ENCODE measurements around the gene PNP. TPM values are rescaled to one million over a fixed set of nuclear protein-coding genes. Genes with fewer than 3 reads are reported as not detected.
A peak's percentile ranks its signal among the peaks of the same experiment; 100 is the strongest.

PNP gene
- total RNA-seq (100 to 1,000 TPM in 1 of 2 donors, 10 to 100 TPM in 1; 79.8 to 127 TPM), total RNA-seq (130 to 367 reads per million in 2 donors)

DNA sequence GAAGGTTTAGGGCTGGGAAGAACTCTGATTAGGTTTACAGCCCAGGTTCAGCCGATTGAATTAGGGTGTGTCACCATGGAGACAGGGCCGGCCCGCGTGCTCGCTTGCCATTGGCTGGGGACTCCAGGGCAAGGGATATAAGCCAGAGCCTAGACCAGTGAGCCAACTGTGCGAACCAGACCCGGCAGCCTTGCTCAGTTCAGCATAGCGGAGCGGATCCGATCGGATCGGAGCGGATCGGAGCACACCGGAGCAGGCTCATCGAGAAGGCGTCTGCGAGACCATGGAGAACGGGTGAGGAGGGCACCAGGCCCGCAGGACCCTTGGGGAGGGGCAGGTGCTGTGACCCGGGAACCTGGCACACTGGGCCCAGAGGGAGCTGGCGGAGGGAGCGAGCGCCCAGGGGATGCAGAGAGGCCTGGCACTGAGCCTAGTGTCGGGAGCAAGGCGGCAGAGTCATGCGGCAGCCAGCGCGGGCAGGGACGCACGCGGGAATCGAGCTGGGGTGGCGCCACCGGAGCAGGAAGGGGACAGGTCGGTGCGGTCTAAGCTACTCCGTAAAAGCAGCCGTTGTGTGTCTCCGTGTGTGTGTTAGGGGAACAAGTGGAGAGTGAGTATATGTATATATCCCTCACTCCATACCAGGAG, at the start of gene PNP:
TSS of gene PNP (plus strand) at position 165 of the 648 bp plus-strand sequence. CDS start at position 284, 119 bp downstream.
- ATAC-seq (peak; percentile 94), DNase-seq (peak; percentile 71 to 84 (median 81))
- Mint-ChIP-seq H3K4me1 (peaks cover 50% of the 10 kb centered on the region), H3K27me3 (no peaks in the 10 kb centered on the region), H3K27ac (peak within 1 kb of the TSS; percentile 97), H3K36me3 (ENCODE audit: low read depth) (peaks cover 12% of the 10 kb centered on the region), H3K4me3 (peak within 1 kb of the TSS; percentile 100)
- H3K9me3 ChIP-seq (ENCODE audit: control insufficient read depth, low read length, poor library complexity, severe bottlenecking), result no peaks in the 10 kb centered on the region

DNA sequence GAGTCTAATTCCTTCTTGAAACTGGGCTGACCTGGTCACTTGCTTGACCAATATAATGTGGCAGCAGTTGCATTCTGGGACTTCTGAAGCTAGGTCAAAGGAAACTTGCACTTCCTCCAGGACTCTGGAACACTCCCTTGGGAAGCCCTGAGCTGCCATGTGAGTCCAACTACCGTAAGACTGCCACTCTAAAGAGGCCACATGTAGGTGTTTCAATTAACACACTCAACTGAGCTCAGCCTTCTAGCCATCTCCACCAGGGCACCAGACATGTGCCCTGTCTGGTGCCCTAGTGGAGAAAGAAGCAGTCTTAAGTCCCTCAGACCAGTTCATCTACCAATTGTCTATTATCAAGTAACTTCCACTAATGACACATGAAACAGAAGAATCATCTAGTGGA, 49.8 kb upstream of the PNP start:
- H3K27ac Mint-ChIP-seq, result no peak overlapping the region
- DNase-seq (no peak), ATAC-seq (no peak)
- H3K36me3 Mint-ChIP-seq (ENCODE audit: low read depth), result peaks cover 2% of the 10 kb centered on the region
- H3K4me1 Mint-ChIP-seq, result peaks cover 10% of the 10 kb centered on the region
- H3K4me3 Mint-ChIP-seq, result no peak overlapping the region
- no peaks in the 10 kb centered on the region for H3K9me3 ChIP-seq (ENCODE audit: control insufficient read depth, low read length, poor library complexity, severe bottlenecking)
- no peaks in the 10 kb centered on the region for H3K27me3 Mint-ChIP-seq

GRCh38 chr14:20421267-20421666, 47.9 kb upstream of the PNP start:
- no peak overlapping the region for H3K4me3 Mint-ChIP-seq
- peaks cover 2% of the 10 kb centered on the region for H3K4me1 Mint-ChIP-seq
- DNase-seq, result no peak

DNA sequence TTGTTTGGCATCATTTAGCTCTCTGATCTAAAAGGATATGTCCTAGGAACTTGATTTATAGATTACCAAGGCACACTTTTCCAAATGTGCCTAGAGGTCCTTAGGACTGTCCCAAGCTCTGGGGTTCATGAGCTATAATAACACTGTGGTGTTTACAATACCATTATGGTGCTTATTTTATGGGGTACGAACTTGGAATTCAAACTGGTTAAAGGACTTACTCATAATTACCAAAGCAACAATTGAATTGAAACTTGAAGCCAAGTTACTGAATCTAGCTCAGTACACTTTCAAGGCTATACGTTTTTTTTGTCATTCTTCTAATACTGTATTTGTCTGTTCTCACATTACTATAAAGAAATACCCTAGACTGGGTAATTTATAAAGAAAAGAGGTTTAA, 46.3 kb upstream of the PNP start:
- DNase-seq (no peak), ATAC-seq (no peak)
- Mint-ChIP-seq H3K36me3 (ENCODE audit: low read depth) (peaks cover 2% of the 10 kb centered on the region), H3K27ac (no peak overlapping the region), H3K27me3 (no peaks in the 10 kb centered on the region), H3K4me1 (peaks cover 8% of the 10 kb centered on the region), H3K4me3 (no peak overlapping the region)
- no peaks in the 10 kb centered on the region for H3K9me3 ChIP-seq (ENCODE audit: control insufficient read depth, low read length, poor library complexity, severe bottlenecking)

More at GRCh38 chr14:20421267-20421666, 47.9 kb upstream of the PNP start:
- ATAC-seq, result no peak
- no peaks in the 10 kb centered on the region for H3K27me3 Mint-ChIP-seq
- peaks cover 2% of the 10 kb centered on the region for H3K36me3 Mint-ChIP-seq (ENCODE audit: low read depth)
- H3K9me3 ChIP-seq (ENCODE audit: control insufficient read depth, low read length, poor library complexity, severe bottlenecking), result no peaks in the 10 kb centered on the region
- no peak overlapping the region for H3K27ac Mint-ChIP-seq

- peaks cover 11% of the 10 kb centered on the region for H3K4me1 Mint-ChIP-seq
- H3K36me3 Mint-ChIP-seq (ENCODE audit: low read depth), result no peaks in the 10 kb centered on the region
- H3K4me3 Mint-ChIP-seq, result no peak overlapping the region
- no peak overlapping the region for H3K27ac Mint-ChIP-seq
- no peak for ATAC-seq
- H3K9me3 ChIP-seq (ENCODE audit: control insufficient read depth, low read length, poor library complexity, severe bottlenecking), result no peaks in the 10 kb centered on the region
- no peak for DNase-seq
- H3K27me3 Mint-ChIP-seq, result no peaks in the 10 kb centered on the region
Measured at GRCh38 chr14:20424851-20425250, 44.4 kb upstream of the PNP start.

GRCh38 chr14:20427231-20428009, 41.8 kb upstream of the PNP start:
- peak; percentile 35 for ATAC-seq
- DNase-seq, result no peak
- Mint-ChIP-seq H3K27me3 (no peaks in the 10 kb centered on the region), H3K4me1 (peaks cover 11% of the 10 kb centered on the region), H3K4me3 (no peak overlapping the region), H3K36me3 (ENCODE audit: low read depth) (no peaks in the 10 kb centered on the region), H3K27ac (peak overlapping the region; percentile 16)
- no peaks in the 10 kb centered on the region for H3K9me3 ChIP-seq (ENCODE audit: control insufficient read depth, low read length, poor library complexity, severe bottlenecking)

GRCh38 chr14:20428010-20428365, 41.2 kb upstream of the PNP start:
- no peaks in the 10 kb centered on the region for H3K9me3 ChIP-seq (ENCODE audit: control insufficient read depth, low read length, poor library complexity, severe bottlenecking)
- Mint-ChIP-seq H3K36me3 (ENCODE audit: low read depth) (no peaks in the 10 kb centered on the region), H3K4me1 (peaks cover 11% of the 10 kb centered on the region), H3K4me3 (no peak overlapping the region), H3K27me3 (no peaks in the 10 kb centered on the region), H3K27ac (peak overlapping the region; percentile 16)
- DNase-seq (no peak), ATAC-seq (no peak)

DNA sequence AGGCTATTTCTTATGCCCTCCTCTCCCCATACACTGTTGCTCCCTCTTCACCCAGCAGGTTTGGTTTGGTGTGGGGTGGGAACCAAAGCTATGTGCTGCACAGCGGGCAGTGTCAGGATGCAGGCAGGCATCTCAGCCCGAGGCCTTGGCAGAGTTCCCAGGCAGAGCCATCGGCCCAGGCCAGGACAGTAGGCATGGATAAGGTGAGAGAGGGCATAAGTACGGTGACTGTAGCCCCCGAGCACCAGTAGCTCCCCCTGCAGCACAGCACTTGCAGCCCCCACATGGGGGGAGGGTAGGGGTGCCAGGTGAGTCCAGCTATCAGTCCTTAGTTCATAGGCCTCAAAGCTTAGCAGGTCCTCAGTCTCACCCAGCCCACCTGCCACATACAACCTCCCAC, 40.4 kb upstream of the PNP start:
- Mint-ChIP-seq H3K4me3 (no peak overlapping the region), H3K36me3 (ENCODE audit: low read depth) (no peaks in the 10 kb centered on the region), H3K27ac (no peak overlapping the region), H3K4me1 (peaks cover 11% of the 10 kb centered on the region), H3K27me3 (no peaks in the 10 kb centered on the region)
- DNase-seq (no peak), ATAC-seq (no peak)
- no peaks in the 10 kb centered on the region for H3K9me3 ChIP-seq (ENCODE audit: control insufficient read depth, low read length, poor library complexity, severe bottlenecking)

GRCh38 chr14:20429801-20430669, 39.2 kb upstream of the PNP start:
- Mint-ChIP-seq H3K27me3 (no peaks in the 10 kb centered on the region), H3K4me1 (peaks cover 11% of the 10 kb centered on the region), H3K27ac (no peak overlapping the region), H3K4me3 (no peak overlapping the region), H3K36me3 (ENCODE audit: low read depth) (no peaks in the 10 kb centered on the region)
- no peak for ATAC-seq
- H3K9me3 ChIP-seq (ENCODE audit: control insufficient read depth, low read length, poor library complexity, severe bottlenecking), result no peaks in the 10 kb centered on the region
- no peak for DNase-seq

DNA sequence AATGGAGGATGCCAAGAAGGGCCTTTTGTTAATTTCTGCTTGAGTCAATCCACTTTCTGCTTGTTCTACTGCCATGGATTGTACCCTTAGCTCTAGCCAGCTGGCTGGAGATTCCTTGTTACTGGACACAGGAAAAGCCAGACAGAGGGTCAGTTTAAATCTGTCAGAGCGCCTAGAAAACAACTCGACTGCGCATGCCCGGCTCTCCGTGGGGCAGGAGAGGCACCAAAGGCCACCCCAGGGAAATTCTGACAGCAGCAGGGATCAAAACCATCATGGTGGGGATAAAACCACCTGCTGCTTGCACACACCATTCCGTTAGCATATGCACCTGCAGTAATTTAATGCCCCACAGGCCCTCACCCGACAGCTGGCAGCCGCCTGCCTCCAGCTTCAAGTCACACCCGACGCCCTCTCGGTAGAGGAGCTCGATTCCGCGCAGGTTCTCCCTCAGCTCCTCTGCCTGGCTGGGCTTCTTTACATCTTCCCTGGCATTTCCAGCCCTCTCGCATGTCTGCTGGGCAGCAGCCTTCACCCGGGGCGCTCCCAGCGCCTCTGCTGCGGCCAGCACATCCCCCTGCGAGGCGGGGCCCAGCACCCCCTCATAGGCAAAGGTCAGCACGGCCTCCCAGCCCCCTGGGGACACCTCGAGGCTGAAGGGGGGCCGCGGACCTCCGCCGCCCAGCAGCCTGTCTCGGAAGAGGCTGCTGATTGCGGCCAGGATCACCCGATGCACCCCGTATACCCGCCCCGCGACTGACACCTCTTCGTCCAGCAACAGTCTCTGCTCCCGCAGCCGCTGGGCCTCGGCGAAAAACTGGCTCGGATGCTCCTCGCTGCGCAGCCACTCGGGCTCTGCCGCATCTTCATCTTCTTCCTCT, 34.3 kb upstream of the PNP start:
- Mint-ChIP-seq H3K4me3 (no peak overlapping the region), H3K36me3 (ENCODE audit: low read depth) (peaks cover 2% of the 10 kb centered on the region), H3K27me3 (no peaks in the 10 kb centered on the region), H3K27ac (no peak overlapping the region), H3K4me1 (peaks cover 4% of the 10 kb centered on the region)
- H3K9me3 ChIP-seq (ENCODE audit: control insufficient read depth, low read length, poor library complexity, severe bottlenecking), result no peaks in the 10 kb centered on the region
- ATAC-seq, result no peak
- DNase-seq, result no peak

- DNase-seq (no peak), ATAC-seq (no peak)
- no peaks in the 10 kb centered on the region for H3K27me3 Mint-ChIP-seq
- no peak within 1 kb of the TSS for H3K4me3 Mint-ChIP-seq
- H3K27ac Mint-ChIP-seq, result no peak within 1 kb of the TSS
- peaks cover 10% of the 10 kb centered on the region for H3K4me1 Mint-ChIP-seq
- H3K36me3 Mint-ChIP-seq (ENCODE audit: low read depth), result peaks cover 2% of the 10 kb centered on the region
- no peaks in the 10 kb centered on the region for H3K9me3 ChIP-seq (ENCODE audit: control insufficient read depth, low read length, poor library complexity, severe bottlenecking)
Measured at GRCh38 chr14:20435582-20436362, 33.4 kb upstream of the PNP start, which contains the start of gene KLHL33. Gene KLHL33, minus strand, starts transcription at chr14:20436166. Its CDS starts 355 bp downstream, at chr14:20435811.

- DNase-seq (no peak), ATAC-seq (no peak)
- H3K9me3 ChIP-seq (ENCODE audit: control insufficient read depth, low read length, poor library complexity, severe bottlenecking), result no peaks in the 10 kb centered on the region
- no peak overlapping the region for H3K4me3 Mint-ChIP-seq
- no peak overlapping the region for H3K27ac Mint-ChIP-seq
- H3K36me3 Mint-ChIP-seq (ENCODE audit: low read depth), result peaks cover 2% of the 10 kb centered on the region
- no peaks in the 10 kb centered on the region for H3K27me3 Mint-ChIP-seq
- peaks cover 14% of the 10 kb centered on the region for H3K4me1 Mint-ChIP-seq
Measured at GRCh38 chr14:20436363-20436755, 32.8 kb upstream of the PNP start.

Measured in T-helper 17 cell (primary cell).